Large intestine (tissue), 12 donors: ENCODE data around the gene CYP4F12. TPM values are rescaled to one million over a fixed set of nuclear protein-coding genes. Genes with fewer than 3 reads are reported as not detected.

Experiments
- DNase-seq, 2 donors: peaks; one replicate each; pipeline versions ENCODE4 v3.0.0 to v3.0.0-alpha.2; 2013
- H3K27ac ChIP-seq: one replicate; pipeline ENCODE4 v1.5.1; 2013; ENCODE audit warnings: low read length
- H3K27me3 ChIP-seq: 2 replicates; pipeline ENCODE4 v1.6.1; 2013; ENCODE audit warnings: low read length; ENCODE audit not compliant: control insufficient read depth, insufficient read depth
- H3K36me3 ChIP-seq: 2 replicates; pipeline ENCODE4 v1.6.1; 2013; ENCODE audit warnings: low read length; ENCODE audit not compliant: control insufficient read depth, insufficient read depth
- H3K4me1 ChIP-seq: one replicate; pipeline ENCODE4 v1.6.1; 2013; ENCODE audit warnings: low read length; ENCODE audit not compliant: control insufficient read depth, insufficient read depth
- H3K4me3 ChIP-seq: one replicate; pipeline ENCODE4 v1.5.1; 2013; ENCODE audit warnings: low read length
- H3K9me3 ChIP-seq: one replicate; pipeline ENCODE4 v1.6.1; 2013; ENCODE audit warnings: mild to moderate bottlenecking, low read depth, low read length, moderate library complexity; ENCODE audit not compliant: control insufficient read depth
- WGBS: methylation state at CpG from one replicate; pipeline ENCODE4 v1.1.5; 2013; ENCODE audit warnings: low lambda C conversion rate; ENCODE audit not compliant: insufficient coverage; 5-methylcytosine and 5-hydroxymethylcytosine counted together
- long read RNA-seq, 11 donors: transcript quantifications; one replicate each; lab custom pipeline, GENCODE V29; 2026
- polyA plus RNA-seq: library from polyadenylated mRNA; unstranded; fragments of 120-200 nt; gene quantifications from one replicate; pipeline ENCODE4 v1.2.1, GENCODE V29; 2013

Gene CYP4F12, protein sequence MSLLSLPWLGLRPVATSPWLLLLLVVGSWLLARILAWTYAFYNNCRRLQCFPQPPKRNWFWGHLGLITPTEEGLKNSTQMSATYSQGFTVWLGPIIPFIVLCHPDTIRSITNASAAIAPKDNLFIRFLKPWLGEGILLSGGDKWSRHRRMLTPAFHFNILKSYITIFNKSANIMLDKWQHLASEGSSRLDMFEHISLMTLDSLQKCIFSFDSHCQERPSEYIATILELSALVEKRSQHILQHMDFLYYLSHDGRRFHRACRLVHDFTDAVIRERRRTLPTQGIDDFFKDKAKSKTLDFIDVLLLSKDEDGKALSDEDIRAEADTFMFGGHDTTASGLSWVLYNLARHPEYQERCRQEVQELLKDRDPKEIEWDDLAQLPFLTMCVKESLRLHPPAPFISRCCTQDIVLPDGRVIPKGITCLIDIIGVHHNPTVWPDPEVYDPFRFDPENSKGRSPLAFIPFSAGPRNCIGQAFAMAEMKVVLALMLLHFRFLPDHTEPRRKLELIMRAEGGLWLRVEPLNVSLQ
- 102 TPM for polyA plus RNA-seq
- long read RNA-seq, donor 1, partial matches to known transcripts, result 0 of 2 reads
- long read RNA-seq, donor 1, other reads (novel, unspliced or antisense), result 0 of 2 reads
- long read RNA-seq, donor 2, transcript CYP4F12-216 (7 exons, 2,264 nt), result major isoform, 6 of 16 reads
- long read RNA-seq, donor 2, partial matches to known transcripts, result 7 of 16 reads
- long read RNA-seq, donor 2, other reads (novel, unspliced or antisense), result 0 of 16 reads
- long read RNA-seq, donor 3, result 0 reads
- long read RNA-seq, donor 4, partial matches to known transcripts, result 0 of 1 reads
- long read RNA-seq, donor 4, other reads (novel, unspliced or antisense), result 0 of 1 reads
- long read RNA-seq, donor 5, partial matches to known transcripts, result 0 of 1 reads
- long read RNA-seq, donor 5, other reads (novel, unspliced or antisense), result 0 of 1 reads
- long read RNA-seq, donor 6, transcript CYP4F12-214 (3 exons, 550 nt), result major isoform, 5 of 16 reads
- long read RNA-seq, donor 6, transcript CYP4F12-215 (13 exons, 2,044 nt), result major isoform, 5 of 16 reads
- long read RNA-seq, donor 6, partial matches to known transcripts, result 5 of 16 reads
- long read RNA-seq, donor 6, other reads (novel, unspliced or antisense), result 0 of 16 reads
- long read RNA-seq, donor 7, result 0 reads
- long read RNA-seq, donor 8, partial matches to known transcripts, result 10 of 20 reads
- long read RNA-seq, donor 8, other reads (novel, unspliced or antisense), result 0 of 20 reads
- long read RNA-seq, donor 9, partial matches to known transcripts, result 0 of 7 reads
- long read RNA-seq, donor 9, other reads (novel, unspliced or antisense), result 0 of 7 reads
- long read RNA-seq, donor 10, transcript CYP4F12-215 (13 exons, 2,044 nt), result major isoform, 6 of 6 reads
- long read RNA-seq, donor 10, partial matches to known transcripts, result 0 of 6 reads
- long read RNA-seq, donor 10, other reads (novel, unspliced or antisense), result 0 of 6 reads
- long read RNA-seq, donor 11, partial matches to known transcripts, result 0 of 5 reads
- long read RNA-seq, donor 11, other reads (novel, unspliced or antisense), result 0 of 5 reads

- H3K36me3 ChIP-seq, result no peaks in the 10 kb centered on the region
- peak within 1 kb of the TSS; percentile 86 for H3K27ac ChIP-seq
- no CpG with 5 or more reads among the region's 6 CpGs for WGBS
- DNase-seq, result peak; percentile 95 to 99
- H3K9me3 ChIP-seq, result no peaks in the 10 kb centered on the region
- peak within 1 kb of the TSS; percentile 49 for H3K4me3 ChIP-seq
- H3K27me3 ChIP-seq, result no peaks in the 10 kb centered on the region
- peaks cover 20% of the 10 kb centered on the region for H3K4me1 ChIP-seq
Measured at GRCh38 chr19:15672580-15673175, at the start of gene CYP4F12. CYP4F12 (plus strand) TSS chr19:15673087; CDS start chr19:15673530, 443 bp downstream.

DNA sequence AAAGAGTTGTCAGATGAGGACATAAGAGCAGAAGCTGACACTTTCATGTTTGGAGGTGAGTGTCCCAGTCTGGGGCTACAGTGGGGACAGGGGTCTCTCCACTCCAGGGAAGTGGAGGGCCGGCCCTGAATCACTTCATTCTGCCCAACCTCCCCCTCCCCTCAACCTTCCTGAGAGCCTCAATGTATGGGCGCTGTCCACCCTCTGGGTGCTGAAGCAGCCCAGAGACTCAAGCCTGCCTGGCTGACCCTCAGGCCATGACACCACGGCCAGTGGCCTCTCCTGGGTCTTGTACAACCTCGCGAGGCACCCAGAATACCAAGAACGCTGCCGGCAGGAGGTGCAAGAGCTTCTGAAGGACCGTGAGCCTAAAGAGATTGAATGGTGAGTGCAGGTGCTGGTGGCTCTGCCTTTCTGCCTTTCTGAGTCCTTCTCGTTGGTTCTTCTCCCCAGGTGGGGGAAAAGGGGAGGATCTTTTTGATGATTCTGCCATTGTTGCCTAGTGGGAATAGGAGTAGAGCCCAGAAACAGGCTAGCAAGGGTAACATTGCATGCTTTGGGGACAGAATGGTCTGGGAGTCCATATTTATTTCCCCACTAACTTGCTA lies 49.1 kb upstream of the CYP4F12 start:
- no peaks in the 10 kb centered on the region for H3K27me3 ChIP-seq
- no peak for DNase-seq
- WGBS, result no CpG with 5 or more reads among the region's 9 CpGs

GRCh38 chr19:15628236-15629002 lies 44.5 kb upstream of the CYP4F12 start:
- no peak for DNase-seq
- Histone ChIP-seq H3K27ac (no peak overlapping the region), H3K27me3 (no peaks in the 10 kb centered on the region), H3K36me3 (no peaks in the 10 kb centered on the region), H3K4me1 (peaks cover 3% of the 10 kb centered on the region), H3K4me3 (peak overlapping the region; percentile 28), H3K9me3 (no peaks in the 10 kb centered on the region)
- no CpG with 5 or more reads among the region's 22 CpGs for WGBS

More for the DNA sequence above, 49.1 kb upstream of the CYP4F12 start:
- Histone ChIP-seq H3K4me1 (peaks cover under 1% of the 10 kb centered on the region), H3K9me3 (no peaks in the 10 kb centered on the region), H3K4me3 (no peak overlapping the region), H3K27ac (no peak overlapping the region), H3K36me3 (no peaks in the 10 kb centered on the region)

DNA sequence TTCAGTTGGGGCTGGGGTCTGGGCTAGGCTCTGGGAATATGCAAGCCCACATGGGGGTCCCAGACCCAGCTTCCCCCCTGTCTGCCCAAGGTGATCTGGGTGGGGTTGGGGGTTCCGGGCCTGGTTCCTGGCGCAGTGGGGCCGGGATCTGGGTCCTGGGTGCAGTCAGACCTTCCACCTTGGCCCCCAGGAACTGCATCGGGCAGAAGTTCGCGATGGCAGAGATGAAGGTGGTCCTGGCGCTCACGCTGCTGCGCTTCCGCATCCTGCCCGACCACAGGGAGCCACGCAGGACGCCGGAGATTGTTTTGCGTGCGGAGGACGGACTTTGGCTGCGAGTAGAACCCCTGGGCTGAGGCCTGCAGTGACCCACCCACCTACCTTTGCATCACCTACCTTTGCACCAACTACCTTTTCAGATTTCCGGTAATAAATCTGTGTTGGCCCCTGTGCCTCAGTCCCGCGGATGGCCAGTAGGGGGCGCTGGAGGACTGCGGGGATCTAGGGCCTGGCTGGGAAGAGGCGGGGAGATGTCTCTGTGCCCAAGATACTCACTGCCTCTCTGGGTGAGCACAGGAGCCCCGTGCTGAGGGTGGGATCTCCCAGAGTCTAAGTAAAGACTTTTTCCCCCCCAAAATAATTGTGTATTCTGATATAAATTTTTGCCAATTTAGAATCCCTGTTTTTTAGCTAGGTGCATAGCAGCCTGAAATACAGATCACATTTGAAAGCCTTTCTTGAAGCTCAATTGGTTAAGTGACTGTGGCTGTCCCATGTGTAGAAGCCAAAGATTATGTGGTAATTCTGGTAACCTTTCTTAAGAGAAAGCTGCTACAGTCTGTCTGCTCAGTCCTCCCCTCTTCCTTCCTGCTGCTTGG lies 43.6 kb upstream of the CYP4F12 start:
- Histone ChIP-seq H3K9me3 (no peaks in the 10 kb centered on the region), H3K36me3 (no peaks in the 10 kb centered on the region), H3K27me3 (no peaks in the 10 kb centered on the region), H3K4me3 (peak overlapping the region; percentile 28), H3K27ac (no peak overlapping the region), H3K4me1 (peaks cover 3% of the 10 kb centered on the region)
- no CpG with 5 or more reads among the region's 25 CpGs for WGBS
- DNase-seq, result peak; percentile 83 to 86

DNA sequence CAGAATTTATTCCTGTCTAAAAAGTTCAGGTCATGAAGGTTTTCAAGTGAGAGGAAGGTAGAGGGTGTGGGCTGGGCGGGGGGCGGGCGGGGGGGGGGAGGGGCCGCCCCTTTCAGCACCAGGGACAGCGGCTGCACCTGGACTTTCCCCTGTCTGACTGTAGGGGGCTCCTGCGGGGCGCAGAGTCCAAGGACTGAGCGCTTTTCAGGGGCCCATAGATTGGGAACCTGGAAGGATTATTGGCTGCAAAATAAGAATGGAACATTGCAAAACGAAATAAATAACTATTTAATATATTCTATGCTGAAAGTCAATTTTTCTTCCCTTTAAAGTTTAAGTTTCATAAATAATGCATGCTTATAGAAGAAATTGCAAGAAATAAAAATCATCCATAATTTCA lies 41.1 kb upstream of the CYP4F12 start:
- Histone ChIP-seq H3K4me3 (no peak overlapping the region), H3K9me3 (no peaks in the 10 kb centered on the region), H3K4me1 (peaks cover 3% of the 10 kb centered on the region), H3K27me3 (no peaks in the 10 kb centered on the region), H3K36me3 (no peaks in the 10 kb centered on the region), H3K27ac (no peak overlapping the region)
- DNase-seq, result no peak
- WGBS, result 10% methylated on average over 2 of the region's 9 CpGs

GRCh38 chr19:15633082-15633835 lies 39.6 kb upstream of the CYP4F12 start:
- DNase-seq, result no peak
- H3K4me1 ChIP-seq, result peaks cover 3% of the 10 kb centered on the region
- no peaks in the 10 kb centered on the region for H3K36me3 ChIP-seq
- WGBS, result 61% methylated on average over 3 of the region's 5 CpGs
- no peaks in the 10 kb centered on the region for H3K27me3 ChIP-seq
- no peaks in the 10 kb centered on the region for H3K9me3 ChIP-seq
- H3K27ac ChIP-seq, result no peak overlapping the region
- H3K4me3 ChIP-seq, result no peak overlapping the region

DNA sequence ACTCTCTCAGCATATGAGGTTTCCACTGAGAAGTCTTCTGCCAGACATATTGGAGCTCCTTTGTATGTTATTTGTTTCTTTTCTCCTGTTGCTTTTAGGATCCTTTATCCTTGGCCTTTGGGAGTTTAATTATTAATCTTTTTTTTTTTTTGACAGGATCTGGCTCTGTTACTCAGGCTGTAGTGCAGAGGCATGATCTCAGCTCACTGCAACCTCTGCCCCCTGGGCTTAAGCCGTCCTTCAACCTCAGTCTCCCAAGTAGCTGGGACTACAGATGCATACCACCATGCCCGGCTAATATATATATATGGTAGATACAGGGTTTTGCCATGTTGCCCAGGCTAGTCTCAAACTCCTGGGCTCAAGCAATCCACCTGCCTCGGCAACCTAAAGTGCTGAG lies 38.8 kb upstream of the CYP4F12 start:
- Histone ChIP-seq H3K9me3 (no peaks in the 10 kb centered on the region), H3K4me3 (no peak overlapping the region), H3K27me3 (no peaks in the 10 kb centered on the region), H3K36me3 (no peaks in the 10 kb centered on the region), H3K27ac (no peak overlapping the region), H3K4me1 (no peaks in the 10 kb centered on the region)
- no CpG with 5 or more reads among the region's 3 CpGs for WGBS
- DNase-seq, result no peak
